OCI-LY1 (cell line): ENCODE measurements around the gene HMGCLL1.

Experiments
- H2AFZ ChIP-seq: fragments of 200-600 bp; sonication (generic), shearing (Covaris generic); 2 replicates; pipeline ENCODE4 v1.6.0; 2014; ENCODE audit warnings: antibody characterized with exemption, mild to moderate bottlenecking, low read length
- H3F3A ChIP-seq: fragments of 200-600 bp; sonication (generic), shearing (Covaris generic); 2 replicates; pipeline ENCODE4 v1.6.0; 2014; ENCODE audit warnings: mild to moderate bottlenecking, antibody characterized with exemption, low read length, moderate library complexity; ENCODE audit not compliant: insufficient read depth
- H3K27ac ChIP-seq: fragments of 200-600 bp; sonication (generic); 2 replicates; pipeline ENCODE4 v1.5.1; 2014; ENCODE audit warnings: low read length, mixed run types, mild to moderate bottlenecking, low read depth; ENCODE audit not compliant: poor library complexity, severe bottlenecking
- H3K27me3 ChIP-seq: fragments of 200-600 bp; sonication (generic); 2 replicates; pipeline ENCODE4 v1.6.0; 2014; ENCODE audit warnings: antibody characterized with exemption, mild to moderate bottlenecking, low read length, moderate library complexity; ENCODE audit not compliant: insufficient read depth
- H3K36me3 ChIP-seq: fragments of 200-600 bp; sonication (generic); 2 replicates; pipeline ENCODE4 v1.6.1; 2014; ENCODE audit warnings: mild to moderate bottlenecking, antibody characterized with exemption, low read length, moderate library complexity, mixed read lengths; ENCODE audit not compliant: insufficient read depth
- H3K4me1 ChIP-seq: fragments of 200-600 bp; sonication (generic); 2 replicates; pipeline ENCODE4 v1.5.1; 2014; ENCODE audit warnings: mild to moderate bottlenecking, low read length, moderate library complexity; ENCODE audit not compliant: insufficient read depth, severe bottlenecking
- H3K4me2 ChIP-seq: fragments of 200-600 bp; sonication (generic), shearing (Covaris generic); 2 replicates; pipeline ENCODE4 v1.6.1; 2014; ENCODE audit warnings: low read length
- H3K4me3 ChIP-seq: fragments of 200-600 bp; sonication (generic); 2 replicates; pipeline ENCODE4 v1.5.1; 2014; ENCODE audit warnings: low read length, low read depth, mild to moderate bottlenecking, mixed read lengths; ENCODE audit not compliant: poor library complexity, severe bottlenecking
- H3K79me2 ChIP-seq: fragments of 200-600 bp; shearing (Covaris generic); 2 replicates; pipeline ENCODE4 v1.6.1; 2016; ENCODE audit warnings: mixed run types, low read length, mixed read lengths; ENCODE audit not compliant: insufficient read depth
- H3K9ac ChIP-seq: fragments of 200-600 bp; sonication (generic), shearing (Covaris generic); 2 replicates; pipeline ENCODE4 v1.6.1; 2014; ENCODE audit warnings: mild to moderate bottlenecking, low read length, mixed read lengths
- H3K9me2 ChIP-seq: fragments of 200-600 bp; sonication (generic), shearing (Covaris generic); 2 replicates; pipeline ENCODE4 v1.6.1; 2014; ENCODE audit warnings: low read depth, mild to moderate bottlenecking, low read length, mixed read lengths
- H3K9me3 ChIP-seq: fragments of 200-600 bp; shearing (Covaris generic); 2 replicates; pipeline ENCODE4 v1.6.1; 2014; ENCODE audit warnings: low read length, mixed read lengths
- H4K20me1 ChIP-seq: fragments of 200-600 bp; sonication (generic), shearing (Covaris generic); 2 replicates; pipeline ENCODE4 v1.6.0; 2016; ENCODE audit warnings: mild to moderate bottlenecking, low read length; ENCODE audit not compliant: insufficient read depth
- CTCF ChIP-seq: fragments of 200-600 bp; sonication (generic), shearing (Covaris generic); IDR thresholded peaks from 2 replicates; pipeline ENCODE4 v1.5.1; 2017; ENCODE audit warnings: mild to moderate bottlenecking, antibody characterized with exemption, low read length, moderate library complexity, mixed read lengths
- EZH2 ChIP-seq: fragments of 200-600 bp; sonication (generic), shearing (Covaris generic); IDR thresholded peaks from 2 replicates; pipeline ENCODE4 v1.8.0; 2017; ENCODE audit warnings: borderline replicate concordance, mixed run types, mild to moderate bottlenecking, antibody characterized with exemption, low read length, moderate library complexity, mixed read lengths

Gene HMGCLL1

GRCh38 chr6:55617272-55617671 is 38.3 kb upstream of the HMGCLL1 start:
- no peaks in the 10 kb centered on the region for H3F3A ChIP-seq
- no peak overlapping the region for H3K4me2 ChIP-seq
- H3K4me3 ChIP-seq: no peak overlapping the region
- H3K4me1 ChIP-seq: no peaks in the 10 kb centered on the region
- H3K9me3 ChIP-seq: no peaks in the 10 kb centered on the region
- H2AFZ ChIP-seq: no peak overlapping the region
- no peak for TF ChIP-seq EZH2
- peak; percentile 65 for TF ChIP-seq CTCF
- no peaks in the 10 kb centered on the region for H3K36me3 ChIP-seq
- no peaks in the 10 kb centered on the region for H3K27me3 ChIP-seq
- no peaks in the 10 kb centered on the region for H3K9me2 ChIP-seq
- no peaks in the 10 kb centered on the region for H3K79me2 ChIP-seq
- H3K9ac ChIP-seq: no peak overlapping the region
- no peaks in the 10 kb centered on the region for H4K20me1 ChIP-seq
- H3K27ac ChIP-seq: no peak overlapping the region

- Histone ChIP-seq H3K9ac (no peak overlapping the region), H3K4me2 (no peak overlapping the region), H3K79me2 (no peaks in the 10 kb centered on the region)
Observed at GRCh38 chr6:55604021-55604420, 25.0 kb upstream of the HMGCLL1 start.

GRCh38 chr6:55601120-55601519 is 22.1 kb upstream of the HMGCLL1 start:
- no peaks in the 10 kb centered on the region for H3K9me3 ChIP-seq
- no peak overlapping the region for H3K9ac ChIP-seq
- no peaks in the 10 kb centered on the region for H3F3A ChIP-seq
- TF ChIP-seq EZH2 (no peak), CTCF (no peak)
- H3K79me2 ChIP-seq: no peaks in the 10 kb centered on the region
- H3K4me3 ChIP-seq: no peak overlapping the region
- H3K27ac ChIP-seq: no peak overlapping the region
- H3K27me3 ChIP-seq: no peaks in the 10 kb centered on the region
- H3K36me3 ChIP-seq: no peaks in the 10 kb centered on the region
- H2AFZ ChIP-seq: no peak overlapping the region
- H3K9me2 ChIP-seq: no peaks in the 10 kb centered on the region
- no peaks in the 10 kb centered on the region for H3K4me1 ChIP-seq
- no peaks in the 10 kb centered on the region for H4K20me1 ChIP-seq
- H3K4me2 ChIP-seq: no peak overlapping the region

More at GRCh38 chr6:55604021-55604420, 25.0 kb upstream of the HMGCLL1 start:
- no peak overlapping the region for H3K4me3 ChIP-seq
- no peaks in the 10 kb centered on the region for H3K4me1 ChIP-seq
- no peaks in the 10 kb centered on the region for H3K36me3 ChIP-seq
- no peaks in the 10 kb centered on the region; the same call in 1 of the 2 replicates for H3F3A ChIP-seq
- no peak overlapping the region for H3K27ac ChIP-seq
- no peaks in the 10 kb centered on the region for H3K27me3 ChIP-seq
- H2AFZ ChIP-seq: no peak overlapping the region
- no peaks in the 10 kb centered on the region for H4K20me1 ChIP-seq
- H3K9me3 ChIP-seq: no peaks in the 10 kb centered on the region
- no peaks in the 10 kb centered on the region for H3K9me2 ChIP-seq
- TF ChIP-seq EZH2: no peak

GRCh38 chr6:55594442-55594841 is 15.4 kb upstream of the HMGCLL1 start:
- Histone ChIP-seq H3F3A (no peaks in the 10 kb centered on the region), H3K27me3 (no peaks in the 10 kb centered on the region), H3K9me2 (no peaks in the 10 kb centered on the region), H3K9ac (no peak overlapping the region), H3K4me2 (no peak overlapping the region), H3K79me2 (no peaks in the 10 kb centered on the region), H2AFZ (no peak overlapping the region), H3K36me3 (no peaks in the 10 kb centered on the region), H3K9me3 (no peaks in the 10 kb centered on the region), H4K20me1 (no peaks in the 10 kb centered on the region), H3K27ac (no peak overlapping the region), H3K4me1 (no peaks in the 10 kb centered on the region), H3K4me3 (no peak overlapping the region)
- no peak for TF ChIP-seq EZH2
- no peak for TF ChIP-seq CTCF
